ENCODE measurements around the gene OLFM2. TPM values are rescaled to one million over a fixed set of nuclear protein-coding genes. Genes with fewer than 3 reads are reported as not detected.
A peak's percentile ranks its signal among the peaks of the same experiment; 100 is the strongest.

OLFM2 gene
- total and polyA plus RNA-seq, 2 donors (not counting 1 experiment from before 2014, with no cell fraction given), result 0.66 to 11.6 TPM

- peak overlapping the region; percentile 72 for H3K27ac ChIP-seq (ENCODE audit: insufficient read depth, low read length)
- H3K27me3 ChIP-seq (ENCODE audit: control insufficient read depth, insufficient read depth, low read length), result no peaks in the 10 kb centered on the region
- H3K79me2 ChIP-seq (ENCODE audit: control insufficient read depth, insufficient read depth, low read length), result no peaks in the 10 kb centered on the region
- H3K4me1 ChIP-seq (ENCODE audit: control insufficient read depth, extremely low read depth, insufficient read depth, low read length), result peaks cover 8% of the 10 kb centered on the region
- TF ChIP-seq, protein P1, sequence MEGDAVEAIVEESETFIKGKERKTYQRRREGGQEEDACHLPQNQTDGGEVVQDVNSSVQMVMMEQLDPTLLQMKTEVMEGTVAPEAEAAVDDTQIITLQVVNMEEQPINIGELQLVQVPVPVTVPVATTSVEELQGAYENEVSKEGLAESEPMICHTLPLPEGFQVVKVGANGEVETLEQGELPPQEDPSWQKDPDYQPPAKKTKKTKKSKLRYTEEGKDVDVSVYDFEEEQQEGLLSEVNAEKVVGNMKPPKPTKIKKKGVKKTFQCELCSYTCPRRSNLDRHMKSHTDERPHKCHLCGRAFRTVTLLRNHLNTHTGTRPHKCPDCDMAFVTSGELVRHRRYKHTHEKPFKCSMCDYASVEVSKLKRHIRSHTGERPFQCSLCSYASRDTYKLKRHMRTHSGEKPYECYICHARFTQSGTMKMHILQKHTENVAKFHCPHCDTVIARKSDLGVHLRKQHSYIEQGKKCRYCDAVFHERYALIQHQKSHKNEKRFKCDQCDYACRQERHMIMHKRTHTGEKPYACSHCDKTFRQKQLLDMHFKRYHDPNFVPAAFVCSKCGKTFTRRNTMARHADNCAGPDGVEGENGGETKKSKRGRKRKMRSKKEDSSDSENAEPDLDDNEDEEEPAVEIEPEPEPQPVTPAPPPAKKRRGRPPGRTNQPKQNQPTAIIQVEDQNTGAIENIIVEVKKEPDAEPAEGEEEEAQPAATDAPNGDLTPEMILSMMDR (conservative IDR thresholded peaks at IDR 0.05 in 1 of 2, IDR thresholded peaks at IDR 0.05 in 1 of 2; ENCODE audit: low read depth in 1 of 2, low read length in 2 of 2), result peak; percentile 20 to 21
- no peak for TF ChIP-seq EZH2 (IDR thresholded peaks at IDR 0.05; ENCODE audit: low read length, missing control alignments)
- no peaks in the 10 kb centered on the region for H4K20me1 ChIP-seq (ENCODE audit: control insufficient read depth, extremely low read depth, insufficient read depth, low read length)
- peak overlapping the region in 1 of 4 experiments; percentile 22 for H3K4me3 ChIP-seq (replicated peaks in 1 of 4; ENCODE audit: control extremely low read depth in 1 of 4, insufficient read depth in 1 of 4, low read depth in 3 of 4, low read length in 4 of 4)
- peak overlapping the region; percentile 26 for H3K9ac ChIP-seq (ENCODE audit: insufficient read depth, low read length)
- peak overlapping the region; percentile 65 for H3K4me2 ChIP-seq (ENCODE audit: extremely low read depth, insufficient read depth, low read length)
- H2AFZ ChIP-seq (ENCODE audit: low read length), result peak overlapping the region; percentile 6
- no peaks in the 10 kb centered on the region for H3K9me3 ChIP-seq (ENCODE audit: control insufficient read depth, insufficient read depth, low read depth, low read length)
- no peaks in the 10 kb centered on the region for H3K36me3 ChIP-seq (ENCODE audit: control insufficient read depth, insufficient read depth, low read length)
- peak; percentile 99 for DNase-seq (ENCODE audit: low read depth in 2 of 2)
These were observed 9.1 kb upstream of the OLFM2 start for GRCh38 chr19:9945319-9945966.

DNA sequence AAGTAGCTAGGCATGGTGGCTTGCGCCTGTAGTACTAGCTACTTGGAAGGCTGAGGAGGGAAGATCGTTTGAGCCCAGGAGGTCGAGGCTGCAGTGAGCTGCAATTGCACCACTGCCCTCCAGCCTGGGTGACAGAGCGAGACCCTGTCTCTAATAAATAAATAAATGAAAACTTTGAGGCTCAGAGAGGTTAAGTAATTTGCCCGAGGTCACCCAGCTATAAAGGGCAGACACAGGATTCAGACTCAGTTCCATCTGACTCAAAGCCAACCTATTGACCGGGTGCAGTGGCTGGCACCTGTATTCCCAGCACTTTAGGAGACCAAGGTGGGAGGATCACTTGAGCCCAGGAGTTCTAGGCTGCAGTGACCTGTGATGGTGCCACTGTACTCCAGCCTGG lies 7.4 kb upstream of the OLFM2 start:
- H3K4me3 ChIP-seq (replicated peaks in 1 of 4; ENCODE audit: control extremely low read depth in 1 of 4, insufficient read depth in 1 of 4, low read depth in 3 of 4, low read length in 4 of 4), result no peak overlapping the region
- no peaks in the 10 kb centered on the region for H4K20me1 ChIP-seq (ENCODE audit: control insufficient read depth, extremely low read depth, insufficient read depth, low read length)
- no peaks in the 10 kb centered on the region for H3K36me3 ChIP-seq (ENCODE audit: control insufficient read depth, insufficient read depth, low read length)
- DNase-seq (ENCODE audit: low read depth in 2 of 2), result no peak
- TF ChIP-seq EZH2 (IDR thresholded peaks at IDR 0.05; ENCODE audit: low read length, missing control alignments), result no peak
- TF ChIP-seq, protein P1 (conservative IDR thresholded peaks at IDR 0.05 in 1 of 2, IDR thresholded peaks at IDR 0.05 in 1 of 2; ENCODE audit: low read depth in 1 of 2, low read length in 2 of 2), result no peak
- no peaks in the 10 kb centered on the region for H3K79me2 ChIP-seq (ENCODE audit: control insufficient read depth, insufficient read depth, low read length)
- H3K4me1 ChIP-seq (ENCODE audit: control insufficient read depth, extremely low read depth, insufficient read depth, low read length), result peaks cover 8% of the 10 kb centered on the region
- no peak overlapping the region for H3K27ac ChIP-seq (ENCODE audit: insufficient read depth, low read length)
- H3K4me2 ChIP-seq (ENCODE audit: extremely low read depth, insufficient read depth, low read length), result no peak overlapping the region
- H3K9me3 ChIP-seq (ENCODE audit: control insufficient read depth, insufficient read depth, low read depth, low read length), result no peaks in the 10 kb centered on the region
- no peaks in the 10 kb centered on the region for H3K27me3 ChIP-seq (ENCODE audit: control insufficient read depth, insufficient read depth, low read length)
- no peak overlapping the region for H2AFZ ChIP-seq (ENCODE audit: low read length)
- H3K9ac ChIP-seq (ENCODE audit: insufficient read depth, low read length), result no peak overlapping the region

DNA sequence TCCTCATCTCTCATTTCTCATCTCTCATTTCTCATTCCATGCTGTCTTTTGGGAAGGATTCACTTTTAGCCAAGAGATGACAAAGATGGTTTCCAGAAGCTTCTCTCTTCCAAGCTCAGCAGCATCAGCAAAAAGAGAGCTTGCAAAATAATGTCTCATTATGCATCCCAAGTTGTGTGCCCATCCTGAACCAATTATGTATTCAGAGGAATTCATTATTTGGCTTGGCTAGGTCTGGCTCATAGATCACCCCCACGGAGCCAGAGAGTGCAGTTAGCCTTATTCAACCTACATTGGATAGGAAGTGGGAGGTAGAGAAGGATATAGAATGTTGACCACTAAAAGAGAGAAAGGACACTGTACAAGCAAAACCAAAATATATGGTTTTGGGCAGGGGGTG lies 5.4 kb upstream of the OLFM2 start:
- Histone ChIP-seq H3K4me2 (ENCODE audit: extremely low read depth, insufficient read depth, low read length) (no peak overlapping the region), H4K20me1 (ENCODE audit: control insufficient read depth, extremely low read depth, insufficient read depth, low read length) (no peaks in the 10 kb centered on the region), H2AFZ (ENCODE audit: low read length) (no peak overlapping the region), H3K4me1 (ENCODE audit: control insufficient read depth, extremely low read depth, insufficient read depth, low read length) (peaks cover 8% of the 10 kb centered on the region), H3K4me3 (replicated peaks in 1 of 4; ENCODE audit: control extremely low read depth in 1 of 4, insufficient read depth in 1 of 4, low read depth in 3 of 4, low read length in 4 of 4) (no peak overlapping the region), H3K27ac (ENCODE audit: insufficient read depth, low read length) (no peak overlapping the region), H3K27me3 (ENCODE audit: control insufficient read depth, insufficient read depth, low read length) (no peaks in the 10 kb centered on the region), H3K9me3 (ENCODE audit: control insufficient read depth, insufficient read depth, low read depth, low read length) (no peaks in the 10 kb centered on the region), H3K79me2 (ENCODE audit: control insufficient read depth, insufficient read depth, low read length) (no peaks in the 10 kb centered on the region), H3K9ac (ENCODE audit: insufficient read depth, low read length) (no peak overlapping the region), H3K36me3 (ENCODE audit: control insufficient read depth, insufficient read depth, low read length) (no peaks in the 10 kb centered on the region)
- TF ChIP-seq EZH2 (IDR thresholded peaks at IDR 0.05; ENCODE audit: low read length, missing control alignments), result no peak
- TF ChIP-seq, protein P1 (conservative IDR thresholded peaks at IDR 0.05 in 1 of 2, IDR thresholded peaks at IDR 0.05 in 1 of 2; ENCODE audit: low read depth in 1 of 2, low read length in 2 of 2), result no peak
- no peak for DNase-seq (ENCODE audit: low read depth in 2 of 2)
